GM12878 (cell line): ENCODE results near the gene OR6M1. TPM values are rescaled to one million over a fixed set of nuclear protein-coding genes. Genes with fewer than 3 reads are reported as not detected.

Source experiments
- CUX1 ChIP-seq: IDR thresholded peaks from 2 replicates; pipeline ENCODE4 v1.6.1; 2012; ENCODE audit warnings: improper control_type of control experiment, low read depth, low read length; ENCODE audit not compliant: insufficient replicate concordance
- E2F8 ChIP-seq: fragments of 450-650 bp; IDR thresholded peaks from 2 replicates; pipeline ENCODE4 v1.6.1; 2018; ENCODE audit warnings: mild to moderate bottlenecking, low read depth, moderate library complexity; ENCODE audit not compliant: partially characterized antibody
- FOXK2 ChIP-seq: fragments of 450-650 bp; IDR thresholded peaks from 2 replicates; pipeline ENCODE4 v1.6.1; 2017; ENCODE audit warnings: mild to moderate bottlenecking, moderate library complexity
- GABPA ChIP-seq: IDR thresholded peaks from 2 replicates; pipeline ENCODE4 v1.6.1; 2014; ENCODE audit warnings: antibody characterized with exemption, low read depth, mild to moderate bottlenecking, inconsistent platforms
- KLF5 ChIP-seq: fragments of 450-650 bp; IDR thresholded peaks from 2 replicates; pipeline ENCODE4 v1.6.1; 2014; ENCODE audit warnings: mild to moderate bottlenecking; ENCODE audit not compliant: partially characterized antibody
- PML ChIP-seq: IDR thresholded peaks from 2 replicates; pipeline ENCODE4 v1.6.1; 2012; ENCODE audit warnings: low read length, inconsistent platforms
- ZNF24 ChIP-seq: fragments of 450-650 bp; IDR thresholded peaks from 2 replicates; pipeline ENCODE4 v1.6.1; 2017; ENCODE audit warnings: antibody characterized with exemption, mild to moderate bottlenecking
- polyA plus RNA-seq, 11 experiments: library from polyadenylated mRNA; depleted of rRNA in 4 of 11; unstranded in 6 of 11; stranded (reverse) in 5 of 11; fragments of >200 nt; fragmentation: Nextera tagmentation in 4 of 11; fragmentation: Illumina TruSeq in 1 of 11; extraction: Ambion mirVana in 4 of 11; extraction: Trizol in 1 of 11; gene quantifications; 1 replicate in 1 of 11; 2 replicates in 10 of 11; pipeline versions ENCODE4 v1.2.1 to v1.2.3, GENCODE V29; 2011 to 2016; ENCODE audit warnings: inconsistent platforms in 2 of 11, missing spikeins in 2 of 11, low read depth in 1 of 11
- total RNA-seq, 4 experiments: library from RNA; depleted of rRNA in 3 of 4; stranded (reverse); fragments of >200 nt in 3 of 4; fragmentation: Illumina TruSeq in 1 of 4; extraction: Trizol in 1 of 4; gene quantifications; 2 replicates each; pipeline versions ENCODE4 v1.2.1 to v1.2.3, GENCODE V29; 2013 to 2021

The OR6M1 gene
- total and polyA plus RNA-seq, 10 of the 15 experiments (the other 5 are each of a cell fraction or from before 2014, with no cell fraction given) = not detected

GRCh38 chr11:123841174-123841573 is 35.0 kb upstream of the OR6M1 start (continued):
- TF ChIP-seq CUX1 (no peak), E2F8 (no peak), GABPA (no peak), PML (no peak), FOXK2 (no peak), KLF5 (no peak), ZNF24 (no peak)
